Liver (tissue), 9 donors: ENCODE measurements around the gene ITPK1. TPM values are rescaled to one million over a fixed set of nuclear protein-coding genes. Genes with fewer than 3 reads are reported as not detected.

Experiments
- DNase-seq: peaks from one replicate; pipeline ENCODE4 v3.0.0-alpha.2; 2017; ENCODE audit warnings: low spot score
- H3K27ac ChIP-seq, 2 donors: one replicate each; pipeline ENCODE4 v1.7.0; 2013; ENCODE audit warnings: inconsistent platforms in 2 of 2, low read length in 2 of 2, control low read depth in 1 of 2, low read depth in 1 of 2, mild to moderate bottlenecking in 1 of 2
- H3K27me3 ChIP-seq, 4 donors: one replicate each; pipeline versions ENCODE4 v1.6.1 to v1.7.0; 2013; ENCODE audit warnings: low read length in 3 of 4, inconsistent platforms in 1 of 4, mild to moderate bottlenecking in 1 of 4, moderate library complexity in 1 of 4; ENCODE audit not compliant: control insufficient read depth in 4 of 4, insufficient read depth in 4 of 4
- H3K36me3 ChIP-seq, 4 donors: one replicate each; pipeline versions ENCODE4 v1.6.1 to v1.7.0; 2013; ENCODE audit warnings: low read length in 3 of 4, mild to moderate bottlenecking in 3 of 4, low read depth in 1 of 4, moderate library complexity in 1 of 4; ENCODE audit not compliant: control insufficient read depth in 4 of 4, insufficient read depth in 3 of 4
- H3K4me1 ChIP-seq, 4 donors: one replicate each; pipeline versions ENCODE4 v1.6.1 to v1.7.0; 2013; ENCODE audit warnings: low read length in 3 of 4, mild to moderate bottlenecking in 3 of 4, moderate library complexity in 1 of 4; ENCODE audit not compliant: control insufficient read depth in 4 of 4, insufficient read depth in 4 of 4
- H3K4me3 ChIP-seq, 3 donors: one replicate each; pipeline versions ENCODE4 v1.6.1 to v1.7.0; 2013; ENCODE audit warnings: low read length in 3 of 3, control low read depth in 1 of 3, low read depth in 1 of 3, mild to moderate bottlenecking in 1 of 3
- H3K9ac ChIP-seq, 2 donors: one replicate each; pipeline ENCODE4 v1.7.0; 2013; ENCODE audit warnings: low read length in 2 of 2, mild to moderate bottlenecking in 2 of 2, moderate library complexity in 2 of 2, control low read depth in 1 of 2, low read depth in 1 of 2
- H3K9me3 ChIP-seq, 4 donors: one replicate each; pipeline versions ENCODE4 v1.6.1 to v1.7.0; 2013; ENCODE audit warnings: low read length in 3 of 4; ENCODE audit not compliant: control insufficient read depth in 4 of 4
- ATF3 ChIP-seq: IDR thresholded peaks from 2 replicates; pipeline ENCODE4 v1.6.1; 2016; ENCODE audit warnings: antibody characterized with exemption
- CTCF ChIP-seq: fragments of 150-350 bp; IDR thresholded peaks from 2 replicates; pipeline ENCODE4 v1.5.1; 2017; ENCODE audit warnings: improper control_type of control experiment, low read depth, low read length; ENCODE audit not compliant: missing input control
- EGR1 ChIP-seq, 2 donors: IDR thresholded peaks; 2 replicates each; pipeline ENCODE4 v1.6.1; 2016 to 2018; ENCODE audit warnings: antibody characterized with exemption in 2 of 2, low read depth in 2 of 2
- FOXA1 ChIP-seq: IDR thresholded peaks from 2 replicates; pipeline ENCODE4 v1.6.1; 2016; ENCODE audit warnings: antibody characterized with exemption
- FOXA2 ChIP-seq: IDR thresholded peaks from 2 replicates; pipeline ENCODE4 v1.6.1; 2016; ENCODE audit warnings: antibody characterized with exemption
- GABPA ChIP-seq, 2 donors: IDR thresholded peaks in 1 of 2; conservative IDR thresholded peaks in 1 of 2; 2 replicates each; pipeline ENCODE4 v1.6.1; 2016; ENCODE audit warnings: antibody characterized with exemption in 2 of 2, mild to moderate bottlenecking in 1 of 2, moderate library complexity in 1 of 2
- HNF4A ChIP-seq, 2 donors: conservative IDR thresholded peaks; 2 replicates each; pipeline ENCODE4 v1.6.1; 2016; ENCODE audit warnings: antibody characterized with exemption in 2 of 2, mild to moderate bottlenecking in 2 of 2
- HNF4G ChIP-seq: IDR thresholded peaks from 2 replicates; pipeline ENCODE4 v1.6.1; 2016; ENCODE audit warnings: antibody characterized with exemption
- JUND ChIP-seq, 2 donors: IDR thresholded peaks; 2 replicates each; pipeline ENCODE4 v1.6.1; 2016; ENCODE audit warnings: antibody characterized with exemption in 2 of 2
- MAX ChIP-seq: IDR thresholded peaks from 2 replicates; pipeline ENCODE4 v1.6.1; 2016; ENCODE audit warnings: antibody characterized with exemption
- NR2F2 ChIP-seq: IDR thresholded peaks from 2 replicates; pipeline ENCODE4 v1.6.1; 2016; ENCODE audit warnings: antibody characterized with exemption
- RAD21 ChIP-seq, 2 donors: IDR thresholded peaks; 2 replicates each; pipeline ENCODE4 v1.6.1; 2016; ENCODE audit warnings: antibody characterized with exemption in 2 of 2, mild to moderate bottlenecking in 2 of 2
- REST ChIP-seq: IDR thresholded peaks from 2 replicates; pipeline ENCODE4 v1.6.1; 2016; ENCODE audit warnings: antibody characterized with exemption, mild to moderate bottlenecking
- RXRA ChIP-seq, 2 donors: IDR thresholded peaks; 2 replicates each; pipeline ENCODE4 v1.6.1; 2017 to 2018; ENCODE audit warnings: antibody characterized with exemption in 2 of 2, mild to moderate bottlenecking in 1 of 2
- SP1 ChIP-seq: IDR thresholded peaks from 2 replicates; pipeline ENCODE4 v1.6.1; 2018; ENCODE audit warnings: antibody characterized with exemption, mild to moderate bottlenecking
- TAF1 ChIP-seq: conservative IDR thresholded peaks from 2 replicates; pipeline ENCODE4 v1.6.1; 2016; ENCODE audit warnings: antibody characterized with exemption, mild to moderate bottlenecking
- YY1 ChIP-seq: IDR thresholded peaks from 2 replicates; pipeline ENCODE4 v1.6.1; 2016; ENCODE audit warnings: antibody characterized with exemption, mild to moderate bottlenecking
- ZBTB33 ChIP-seq: IDR thresholded peaks from 2 replicates; pipeline ENCODE4 v1.6.1; 2016; ENCODE audit warnings: antibody characterized with exemption
- WGBS: extraction: QIAGEN DNeasy Blood & Tissue Kit; methylation state at CpG from one replicate; pipeline ENCODE4 v1.1.7; 2013; 5-methylcytosine and 5-hydroxymethylcytosine counted together
- polyA plus RNA-seq, 2 donors: library from polyadenylated mRNA; stranded (reverse) in 1 of 2; unstranded in 1 of 2; fragments of 200-250 nt in 1 of 2; fragments of >200 nt in 1 of 2; fragmentation: Nextera tagmentation in 1 of 2; extraction: Ambion mirVana in 1 of 2; gene quantifications; one replicate each; pipeline versions ENCODE4 v1.2.1 to v1.2.3, GENCODE V29; 2013 to 2015
- total RNA-seq, 2 donors: library from RNA; depleted of rRNA; stranded (reverse); fragments of >200 nt; gene quantifications; one replicate each; pipeline ENCODE4 v1.2.3, GENCODE V29; 2014
- donor health status: healthy.
- donor health status: healthy.
- donor health status: healthy.
- donor health status: healthy.
- donor health status: healthy.

The ITPK1 gene
- total and polyA plus RNA-seq, 4 donors, result 9.0 to 41.2 (median 20.4) TPM

GRCh38 chr14:93049867-93050331 is 65.8 kb downstream of the ITPK1 start:
- Histone ChIP-seq H3K27ac (no peak overlapping the region), H3K9ac (no peak overlapping the region)
- 65% methylated on average over 12 of the region's 12 CpGs for WGBS

GRCh38 chr14:93049315-93049714 is 66.4 kb downstream of the ITPK1 start:
- Histone ChIP-seq H3K36me3 (no peaks in the 10 kb centered on the region), H3K27ac (no peak overlapping the region)
- 76% methylated on average over 4 of the region's 4 CpGs for WGBS

More at GRCh38 chr14:93049867-93050331, 65.8 kb downstream of the ITPK1 start:
- Histone ChIP-seq H3K4me1 (peaks cover 2 to 11% (median 9%) of the 10 kb centered on the region in 4 donors), H3K4me3 (no peak overlapping the region), H3K9me3 (no peaks in the 10 kb centered on the region), H3K36me3 (peaks cover 0 to 3% (median 0%) of the 10 kb centered on the region in 4 donors), H3K27me3 (no peaks in the 10 kb centered on the region)
- no peak for DNase-seq
- TF ChIP-seq NR2F2 (peak; percentile 92), RAD21 (IDR thresholded peaks at IDR 0.05) (peak; percentile 15 to 41), TAF1 (no peak)

More at GRCh38 chr14:93049315-93049714, 66.4 kb downstream of the ITPK1 start:
- Histone ChIP-seq H3K4me3 (no peak overlapping the region), H3K27me3 (no peaks in the 10 kb centered on the region), H3K4me1 (peaks cover 2 to 17% (median 12%) of the 10 kb centered on the region in 4 donors), H3K9ac (no peak overlapping the region), H3K9me3 (no peaks in the 10 kb centered on the region)
- no peak for DNase-seq
- TF ChIP-seq JUND (IDR thresholded peaks at IDR 0.05) (no peak), FOXA1 (no peak), SP1 (no peak), MAX (no peak), ZBTB33 (no peak), YY1 (no peak), GABPA (IDR thresholded peaks at IDR 0.05 in 1 of 2, conservative IDR thresholded peaks at IDR 0.05 in 1 of 2) (no peak), NR2F2 (no peak), REST (no peak), ATF3 (no peak), RXRA (IDR thresholded peaks at IDR 0.05) (no peak), HNF4G (no peak), FOXA2 (no peak), TAF1 (no peak), HNF4A (conservative IDR thresholded peaks at IDR 0.05) (no peak), RAD21 (IDR thresholded peaks at IDR 0.05) (no peak), CTCF (no peak), EGR1 (IDR thresholded peaks at IDR 0.05; ENCODE audit: low read depth in 2 of 2) (no peak)
